GM18520 (cell line): ENCODE data around the gene PCDH9.
A peak's percentile ranks its signal among the peaks of the same experiment; 100 is the strongest.

ENCODE experiments used
- ATAC-seq: cut with Tn5 transposase; IDR thresholded peaks from one replicate; pipeline ENCODE4 v1.9.1; 2021; ENCODE audit not compliant: unreplicated experiment

The PCDH9 gene

GRCh38 chr13:66691149-66691548 lies 539.0 kb downstream of the PCDH9 start:
- no peak for ATAC-seq

GRCh38 chr13:66689628-66690027 lies 540.5 kb downstream of the PCDH9 start:
- no peak for ATAC-seq

GRCh38 chr13:66689037-66689619 lies 541.0 kb downstream of the PCDH9 start:
- no peak for ATAC-seq

- ATAC-seq: no peak
Observed at GRCh38 chr13:66681403-66681802, 548.7 kb downstream of the PCDH9 start.

- ATAC-seq: no peak
Observed at GRCh38 chr13:66680031-66680430, 550.1 kb downstream of the PCDH9 start.

- no peak for ATAC-seq
Observed at GRCh38 chr13:66675620-66676019, 554.5 kb downstream of the PCDH9 start.

- no peak for ATAC-seq
Observed at GRCh38 chr13:66673401-66673800, 556.7 kb downstream of the PCDH9 start.

- no peak for ATAC-seq
Observed at GRCh38 chr13:66665991-66666390, 564.1 kb downstream of the PCDH9 start.

- no peak for ATAC-seq
Observed at GRCh38 chr13:66663711-66664110, 566.4 kb downstream of the PCDH9 start.

- ATAC-seq: no peak
Observed at GRCh38 chr13:66663206-66663605, 566.9 kb downstream of the PCDH9 start.

- no peak for ATAC-seq
Observed at GRCh38 chr13:66661336-66661735, 568.8 kb downstream of the PCDH9 start.

- ATAC-seq: no peak
Observed at GRCh38 chr13:66660468-66660813, 569.7 kb downstream of the PCDH9 start.

- peak; percentile 95 for ATAC-seq
Observed at GRCh38 chr13:66659701-66660467, 570.3 kb downstream of the PCDH9 start.

GRCh38 chr13:66659286-66659685 lies 570.9 kb downstream of the PCDH9 start:
- no peak for ATAC-seq

GRCh38 chr13:66657165-66657881 lies 572.8 kb downstream of the PCDH9 start:
- ATAC-seq: no peak

- no peak for ATAC-seq
Observed at GRCh38 chr13:66655847-66656454, 574.2 kb downstream of the PCDH9 start.

- ATAC-seq: no peak
Observed at GRCh38 chr13:66644855-66645460, 585.2 kb downstream of the PCDH9 start.

GRCh38 chr13:66640231-66640630 lies 589.9 kb downstream of the PCDH9 start:
- no peak for ATAC-seq

- ATAC-seq: no peak
Observed at GRCh38 chr13:66639044-66639443, 591.1 kb downstream of the PCDH9 start.

- peak; percentile 36 for ATAC-seq
Observed at GRCh38 chr13:66635526-66635925, 594.6 kb downstream of the PCDH9 start.

GRCh38 chr13:66634384-66634783 lies 595.8 kb downstream of the PCDH9 start:
- no peak for ATAC-seq
